ENCODE data around the gene TMEM198. TPM values are rescaled to one million over a fixed set of nuclear protein-coding genes. Genes with fewer than 3 reads are reported as not detected.

Gene TMEM198
- total RNA-seq, 6 experiments from 2014 or later = 0.68 to 3.2 (median 1.2) TPM

GRCh38 chr2:219524817-219525216 lies 19.0 kb upstream of the TMEM198 start:
- ATAC-seq (no peak), DNase-seq (no peak)
- intact Hi-C loops (cut with DNase I) = loop anchor here in 1 of 2 donors (10.0 kb wide), 1 partner anchor 120 kb away; no protein-coding TSS in a partner anchor
- H3K9me3 ChIP-seq = no peaks in the 10 kb centered on the region
- H3K36me3 ChIP-seq = no peaks in the 10 kb centered on the region
- H3K4me1 ChIP-seq = no peaks in the 10 kb centered on the region
- no CpG with 5 or more reads among the region's 2 CpGs for WGBS (ENCODE audit: insufficient coverage, low coverage, low lambda C conversion rate, missing lambda C conversion rate)
- no peak overlapping the region for H3K27ac ChIP-seq
- H3K27me3 ChIP-seq = peaks cover 0 to 23% of the 10 kb centered on the region in 2 donors
- H3K4me3 ChIP-seq = no peak overlapping the region
- no peak for TF ChIP-seq CTCF (IDR thresholded peaks at IDR 0.05)
- TF ChIP-seq POLR2A (IDR thresholded peaks at IDR 0.05) = no peak

GRCh38 chr2:219525533-219526232 lies 18.1 kb upstream of the TMEM198 start:
- TF ChIP-seq CTCF (IDR thresholded peaks at IDR 0.05) (no peak), POLR2A (IDR thresholded peaks at IDR 0.05) (no peak)
- no peaks in the 10 kb centered on the region for H3K4me1 ChIP-seq
- no peaks in the 10 kb centered on the region for H3K9me3 ChIP-seq
- peaks cover 0 to 23% of the 10 kb centered on the region in 2 donors for H3K27me3 ChIP-seq
- 49% methylated on average over 6 of the region's 9 CpGs for WGBS (ENCODE audit: insufficient coverage, low coverage, low lambda C conversion rate, missing lambda C conversion rate)
- no peak overlapping the region for H3K4me3 ChIP-seq
- intact Hi-C loops (cut with DNase I) = loop anchor here in 1 of 2 donors (10.0 kb wide), 1 partner anchor 121 kb away; no protein-coding TSS in a partner anchor
- no peak for ATAC-seq
- no peak for DNase-seq
- H3K27ac ChIP-seq = no peak overlapping the region
- H3K36me3 ChIP-seq = no peaks in the 10 kb centered on the region

GRCh38 chr2:219526320-219527075 lies 17.3 kb upstream of the TMEM198 start:
- H3K27ac ChIP-seq = no peak overlapping the region
- intact Hi-C loops (cut with DNase I) = loop anchor here in 1 of 2 donors (10.0 kb wide), 1 partner anchor 122 kb away; no protein-coding TSS in a partner anchor

GRCh38 chr2:219527076-219527394 lies 16.8 kb upstream of the TMEM198 start:
- TF ChIP-seq CTCF (IDR thresholded peaks at IDR 0.05) = no peak
- no peak for TF ChIP-seq POLR2A (IDR thresholded peaks at IDR 0.05)
- Histone ChIP-seq H3K36me3 (no peaks in the 10 kb centered on the region), H3K27ac (no peak overlapping the region), H3K4me1 (no peaks in the 10 kb centered on the region), H3K9me3 (no peaks in the 10 kb centered on the region), H3K27me3 (peaks cover 0 to 23% of the 10 kb centered on the region in 2 donors), H3K4me3 (no peak overlapping the region)
- intact Hi-C loops (cut with DNase I) = loop anchor here in 1 of 2 donors (10.0 kb wide), 1 partner anchor 122 kb away; no protein-coding TSS in a partner anchor
- no CpG with 5 or more reads among the region's 6 CpGs for WGBS (ENCODE audit: insufficient coverage, low coverage, low lambda C conversion rate, missing lambda C conversion rate)
- peak; percentile 26 to 54 (median 48) for ATAC-seq
- no peak for DNase-seq

More at GRCh38 chr2:219526320-219527075, 17.3 kb upstream of the TMEM198 start:
- WGBS (ENCODE audit: insufficient coverage, low coverage, low lambda C conversion rate, missing lambda C conversion rate) = 37% methylated on average over 7 of the region's 11 CpGs
- Histone ChIP-seq H3K4me3 (no peak overlapping the region), H3K36me3 (no peaks in the 10 kb centered on the region), H3K9me3 (no peaks in the 10 kb centered on the region), H3K27me3 (peaks cover 0 to 23% of the 10 kb centered on the region in 2 donors), H3K4me1 (no peaks in the 10 kb centered on the region)
- ATAC-seq (no peak), DNase-seq (no peak)
- TF ChIP-seq POLR2A (IDR thresholded peaks at IDR 0.05) = no peak
- no peak for TF ChIP-seq CTCF (IDR thresholded peaks at IDR 0.05)

Measured in right lobe of liver (tissue), 6 donors.